Measurements from ENCODE around the gene PDZD2.
"Not testable (repeated sequence)": the region's sequence is repeated elsewhere in the genome, so short reads cannot be mapped to it uniquely, and the experiment has no call there.

PDZD2 gene

GRCh38 chr5:31731710-31732301 is 92.9 kb downstream of the PDZD2 start:
- no peaks in the 10 kb centered on the region for H3K4me1 ChIP-seq (ENCODE audit: insufficient read depth, poor library complexity, severe bottlenecking)
- no peaks in the 10 kb centered on the region for H3K9me3 ChIP-seq (ENCODE audit: severe bottlenecking)
- H3K4me3 ChIP-seq (ENCODE audit: severe bottlenecking), result no peak overlapping the region
- DNase-seq (ENCODE audit: low spot score) (no peak), ATAC-seq (ENCODE audit: low read depth) (no peak)
- no peaks in the 10 kb centered on the region for H3K36me3 ChIP-seq (ENCODE audit: low read depth)
- no peak for TF ChIP-seq CTCF (IDR thresholded peaks at IDR 0.05; ENCODE audit: poor library complexity, severe bottlenecking)
- H3K27ac ChIP-seq (ENCODE audit: poor library complexity, severe bottlenecking), result no peak overlapping the region
- no peaks in the 10 kb centered on the region for H3K27me3 ChIP-seq (ENCODE audit: insufficient read depth, poor library complexity, severe bottlenecking)

GRCh38 chr5:31732821-31733220 is 93.9 kb downstream of the PDZD2 start:
- ATAC-seq (ENCODE audit: low read depth); DNase-seq (ENCODE audit: low spot score); H3K9me3 ChIP-seq (ENCODE audit: severe bottlenecking); H3K27me3 ChIP-seq (ENCODE audit: insufficient read depth, poor library complexity, severe bottlenecking); H3K4me3 ChIP-seq (ENCODE audit: severe bottlenecking); H3K4me1 ChIP-seq (ENCODE audit: insufficient read depth, poor library complexity, severe bottlenecking); H3K36me3 ChIP-seq (ENCODE audit: low read depth); H3K27ac ChIP-seq (ENCODE audit: poor library complexity, severe bottlenecking): not testable (repeated sequence)

- H3K4me3 ChIP-seq (ENCODE audit: severe bottlenecking), result no peak overlapping the region
- H3K36me3 ChIP-seq (ENCODE audit: low read depth), result no peaks in the 10 kb centered on the region
- no peaks in the 10 kb centered on the region for H3K9me3 ChIP-seq (ENCODE audit: severe bottlenecking)
- H3K27me3 ChIP-seq (ENCODE audit: insufficient read depth, poor library complexity, severe bottlenecking), result no peaks in the 10 kb centered on the region
- TF ChIP-seq CTCF (IDR thresholded peaks at IDR 0.05; ENCODE audit: poor library complexity, severe bottlenecking), result no peak
- no peaks in the 10 kb centered on the region for H3K4me1 ChIP-seq (ENCODE audit: insufficient read depth, poor library complexity, severe bottlenecking)
- DNase-seq (ENCODE audit: low spot score), result no peak
- no peak for ATAC-seq (ENCODE audit: low read depth)
- no peak overlapping the region for H3K27ac ChIP-seq (ENCODE audit: poor library complexity, severe bottlenecking)
Observed at GRCh38 chr5:31733371-31733770, 94.4 kb downstream of the PDZD2 start.

- no peaks in the 10 kb centered on the region for H3K27me3 ChIP-seq (ENCODE audit: insufficient read depth, poor library complexity, severe bottlenecking)
- no peak overlapping the region for H3K27ac ChIP-seq (ENCODE audit: poor library complexity, severe bottlenecking)
- no peak for DNase-seq (ENCODE audit: low spot score)
- H3K36me3 ChIP-seq (ENCODE audit: low read depth), result no peaks in the 10 kb centered on the region
- no peak for TF ChIP-seq CTCF (IDR thresholded peaks at IDR 0.05; ENCODE audit: poor library complexity, severe bottlenecking)
- H3K9me3 ChIP-seq (ENCODE audit: severe bottlenecking), result no peaks in the 10 kb centered on the region
- no peak for ATAC-seq (ENCODE audit: low read depth)
- no peak overlapping the region for H3K4me3 ChIP-seq (ENCODE audit: severe bottlenecking)
- H3K4me1 ChIP-seq (ENCODE audit: insufficient read depth, poor library complexity, severe bottlenecking), result no peaks in the 10 kb centered on the region
Observed at GRCh38 chr5:31736127-31736526, 97.2 kb downstream of the PDZD2 start.

GRCh38 chr5:31738199-31738598 is 99.3 kb downstream of the PDZD2 start:
- no peaks in the 10 kb centered on the region for H3K36me3 ChIP-seq (ENCODE audit: low read depth)
- no peaks in the 10 kb centered on the region for H3K9me3 ChIP-seq (ENCODE audit: severe bottlenecking)
- ATAC-seq (ENCODE audit: low read depth) (no peak), DNase-seq (ENCODE audit: low spot score) (no peak)
- no peak overlapping the region for H3K27ac ChIP-seq (ENCODE audit: poor library complexity, severe bottlenecking)
- H3K4me3 ChIP-seq (ENCODE audit: severe bottlenecking), result no peak overlapping the region
- no peaks in the 10 kb centered on the region for H3K27me3 ChIP-seq (ENCODE audit: insufficient read depth, poor library complexity, severe bottlenecking)
- no peak for TF ChIP-seq CTCF (IDR thresholded peaks at IDR 0.05; ENCODE audit: poor library complexity, severe bottlenecking)
- H3K4me1 ChIP-seq (ENCODE audit: insufficient read depth, poor library complexity, severe bottlenecking), result no peaks in the 10 kb centered on the region

All from RWPE2 (cell line).